ENCODE data around the gene ENTPD7. TPM values are rescaled to one million over a fixed set of nuclear protein-coding genes. Genes with fewer than 3 reads are reported as not detected.
A peak's percentile ranks its signal among the peaks of the same experiment; 100 is the strongest.

ENTPD7 gene
- total and polyA plus RNA-seq, 12 donors, result 1.2 to 38.7 (median 10.9) TPM

GRCh38 chr10:99619090-99619800 is 40.1 kb upstream of the ENTPD7 start:
- no peaks in the 10 kb centered on the region for H3K36me3 ChIP-seq (replicated peaks in 1 of 2)
- no peak for TF ChIP-seq CTCF (IDR thresholded peaks at IDR 0.05)
- TF ChIP-seq POLR2A (IDR thresholded peaks at IDR 0.05), result no peak
- intact Hi-C loops (cut with DNase I), result loop anchor here in 1 of 2 donors (10.0 kb wide), 2 partner anchors 184 to 224 kb away; partner anchors contain the start of gene GOT1
- DNase-seq, result no peak
- H3K4me1 ChIP-seq (replicated peaks in 1 of 2), result peaks cover 29 to 37% of the 10 kb centered on the region in 2 donors
- H3K27ac ChIP-seq, result peak overlapping the region in 4 of 5 donors; percentile 83 to 100 (median 89)
- peak overlapping the region; percentile 48 to 78 (median 74) for H3K4me3 ChIP-seq
- no peaks in the 10 kb centered on the region for H3K27me3 ChIP-seq
- H3K9me3 ChIP-seq (replicated peaks in 1 of 3), result no peaks in the 10 kb centered on the region
- 0 to 1% (median 1%) methylated on average over 9 of the region's 9 CpGs for WGBS, 4 donors

- H3K4me1 ChIP-seq (replicated peaks in 1 of 2), result peaks cover 29 to 37% of the 10 kb centered on the region in 2 donors
- H3K9me3 ChIP-seq (replicated peaks in 1 of 3), result no peaks in the 10 kb centered on the region
- intact Hi-C loops (cut with DNase I), result loop anchor here (5.0 to 10.0 kb wide), 4 partner anchors 42 to 225 kb away; partner anchors contain the start of gene GOT1 (in 1 of the 2)
- 0 to 1% (median 1%) methylated on average over 18 to 75 of the region's 75 CpGs for WGBS, 4 donors
- H3K4me3 ChIP-seq, result peak within 1 kb of the TSS; percentile 71 to 78 (median 74)
- no peak for TF ChIP-seq CTCF (IDR thresholded peaks at IDR 0.05)
- TF ChIP-seq POLR2A (IDR thresholded peaks at IDR 0.05), result no peak
- peak; percentile 96 to 99 (median 97) for DNase-seq
- no peaks in the 10 kb centered on the region for H3K27me3 ChIP-seq
- no peaks in the 10 kb centered on the region for H3K36me3 ChIP-seq (replicated peaks in 1 of 2)
- H3K27ac ChIP-seq, result peak within 1 kb of the TSS; percentile 97 to 100 (median 99)
Measured at GRCh38 chr10:99619851-99620710, 39.2 kb upstream of the ENTPD7 start, which contains the start of gene SLC25A28. SLC25A28 (minus strand) TSS chr10:99620439; CDS start chr10:99620335, 104 bp downstream.

- Histone ChIP-seq H3K36me3 (replicated peaks in 1 of 2) (no peaks in the 10 kb centered on the region), H3K27ac (peak overlapping the region; percentile 97 to 100 (median 99)), H3K4me3 (peak overlapping the region; percentile 5 to 75 (median 40)), H3K9me3 (replicated peaks in 1 of 3) (no peaks in the 10 kb centered on the region), H3K4me1 (replicated peaks in 1 of 2) (peaks cover 29 to 37% of the 10 kb centered on the region in 2 donors), H3K27me3 (no peaks in the 10 kb centered on the region)
- peak; percentile 95 to 98 (median 97) for DNase-seq
- peak in 3 of 6 experiments; percentile 18 to 29 (median 23) for TF ChIP-seq CTCF (IDR thresholded peaks at IDR 0.05)
- TF ChIP-seq POLR2A (IDR thresholded peaks at IDR 0.05), result peak; percentile 31 to 62
- WGBS, 4 donors, result 0 to 1% (median 1%) methylated on average over 6 to 78 of the region's 78 CpGs
- intact Hi-C loops (cut with DNase I), result loop anchor here (5.0 to 10.0 kb wide), 2 partner anchors 41 to 94 kb away; no protein-coding TSS in a partner anchor
Measured at GRCh38 chr10:99620711-99621453, 38.4 kb upstream of the ENTPD7 start.
